Muscle of arm (tissue), 12 donors: Measurements from ENCODE around the gene TNIK. TPM values are rescaled to one million over a fixed set of nuclear protein-coding genes. Genes with fewer than 3 reads are reported as not detected.

Source experiments
- DNase-seq: peaks from one replicate; pipeline ENCODE4 v3.0.0-alpha.2; 2013
- polyA plus RNA-seq, 12 donors: library from polyadenylated mRNA; unstranded; fragments of 120-200 nt; gene quantifications; one replicate each; pipeline ENCODE4 v1.2.1, GENCODE V29; 2013; ENCODE audit not compliant: insufficient read length in 12 of 12

The TNIK gene
- polyA plus RNA-seq, 12 donors, result 24.3 to 57.4 (median 42.7) TPM; not detected in 1

GRCh38 chr3:171364500-171364899, 95.7 kb downstream of the TNIK start:
- no peak for DNase-seq

- DNase-seq, result no peak
These were observed 97.0 kb downstream of the TNIK start for GRCh38 chr3:171363202-171363601.

GRCh38 chr3:171362575-171362974, 97.6 kb downstream of the TNIK start:
- no peak for DNase-seq

GRCh38 chr3:171358881-171359198, 101.4 kb downstream of the TNIK start:
- DNase-seq, result no peak

GRCh38 chr3:171358181-171358880, 101.9 kb downstream of the TNIK start:
- DNase-seq, result no peak

GRCh38 chr3:171357721-171358120, 102.5 kb downstream of the TNIK start:
- DNase-seq, result no peak

- no peak for DNase-seq
These were observed 104.0 kb downstream of the TNIK start for GRCh38 chr3:171356251-171356650.

- DNase-seq, result no peak
These were observed 105.3 kb downstream of the TNIK start for GRCh38 chr3:171354706-171355582.

- DNase-seq, result no peak
These were observed 106.0 kb downstream of the TNIK start for GRCh38 chr3:171354049-171354705.

- DNase-seq, result no peak
These were observed 106.8 kb downstream of the TNIK start for GRCh38 chr3:171353423-171353822.

GRCh38 chr3:171352387-171352935, 107.7 kb downstream of the TNIK start:
- no peak for DNase-seq

GRCh38 chr3:171351676-171352075, 108.5 kb downstream of the TNIK start:
- no peak for DNase-seq

- no peak for DNase-seq
These were observed 109.8 kb downstream of the TNIK start for GRCh38 chr3:171350364-171350763.

- no peak for DNase-seq
These were observed 110.8 kb downstream of the TNIK start for GRCh38 chr3:171349392-171349791.

- peak; percentile 56 for DNase-seq
These were observed 112.1 kb downstream of the TNIK start for GRCh38 chr3:171348121-171348520.

GRCh38 chr3:171347301-171348039, 112.7 kb downstream of the TNIK start:
- no peak for DNase-seq

GRCh38 chr3:171346582-171347300, 113.5 kb downstream of the TNIK start:
- no peak for DNase-seq

GRCh38 chr3:171346019-171346418, 114.2 kb downstream of the TNIK start:
- no peak for DNase-seq

- no peak for DNase-seq
These were observed 114.9 kb downstream of the TNIK start for GRCh38 chr3:171345107-171345843.

- DNase-seq, result no peak
These were observed 116.5 kb downstream of the TNIK start for GRCh38 chr3:171343693-171344092.
